Measurements from ENCODE around the gene PSMC1. TPM values are rescaled to one million over a fixed set of nuclear protein-coding genes. Genes with fewer than 3 reads are reported as not detected.

Gene PSMC1
- total and polyA plus RNA-seq, 2 donors (not counting 1 experiment from before 2014, with no cell fraction given), result 21.4 to 51.6 TPM

DNA sequence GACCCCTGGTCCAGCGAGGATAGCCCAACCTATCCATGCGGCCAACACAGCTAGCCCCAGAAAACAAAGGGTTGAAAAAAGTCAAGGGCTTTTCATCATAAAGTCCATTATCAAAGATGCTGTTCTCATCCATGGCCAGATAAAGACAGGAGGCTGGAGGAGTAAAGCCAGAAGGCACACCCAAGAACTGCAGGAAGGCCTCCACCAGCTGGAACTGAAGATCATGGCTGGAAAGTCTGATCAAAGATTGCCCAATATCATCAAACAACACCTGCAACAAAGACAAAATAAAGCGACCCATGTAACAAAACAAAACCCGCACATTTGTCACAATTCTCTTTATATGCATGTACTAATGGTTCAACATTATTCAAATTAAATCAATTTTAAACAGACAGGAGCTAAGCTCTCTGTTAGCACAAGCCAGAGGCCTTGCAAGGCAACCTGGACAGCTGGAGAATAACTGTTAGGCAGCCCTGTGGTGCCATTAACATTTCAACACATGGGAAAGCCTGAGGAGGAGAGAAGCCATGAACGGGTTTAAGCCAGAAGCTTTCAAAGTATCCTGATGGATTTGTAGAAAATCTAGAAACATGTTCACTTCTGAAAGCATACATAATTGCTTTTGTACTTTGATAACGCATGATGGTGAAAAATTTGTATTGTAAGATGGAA lies 34.1 kb downstream of the PSMC1 start:
- CTCF ChIA-PET, result interaction anchor here (0.5 kb wide), 1 partner anchor 88 kb away, joined by 3 read pairs; no protein-coding TSS in a partner anchor
- 100% methylated on average over 2 of the region's 6 CpGs for WGBS (ENCODE audit: insufficient coverage)
- no peaks in the 10 kb centered on the region for H3K4me1 Mint-ChIP-seq

GRCh38 chr14:90291699-90292098 lies 35.3 kb downstream of the PSMC1 start:
- H3K27ac ChIP-seq (ENCODE audit: low read length in 2 of 2), result no peak overlapping the region
- no peaks in the 10 kb centered on the region for H4K20me1 ChIP-seq (ENCODE audit: control insufficient read depth, insufficient read depth, low read length, poor library complexity, severe bottlenecking)
- no peak overlapping the region for H3K4me3 ChIP-seq (ENCODE audit: control extremely low read depth in 1 of 5, extremely low read depth in 1 of 5, insufficient read depth in 1 of 5, low read depth in 2 of 5, low read length in 4 of 5)
- Mint-ChIP-seq H3K4me3 (no peak overlapping the region), H3K4me1 (no peaks in the 10 kb centered on the region), H3K9me3 (ENCODE audit: insufficient read depth) (no peaks in the 10 kb centered on the region), H3K27me3 (no peaks in the 10 kb centered on the region), H3K27ac (no peak overlapping the region)
- H3K4me2 ChIP-seq (replicated peaks; ENCODE audit: low read depth, low read length, poor library complexity, severe bottlenecking), result no peak overlapping the region
- no peak overlapping the region for H3K9ac ChIP-seq (ENCODE audit: low read length)
- no peaks in the 10 kb centered on the region for H3K27me3 ChIP-seq (replicated peaks in 1 of 4; ENCODE audit: control extremely low read depth in 1 of 4, control insufficient read depth in 3 of 4, insufficient read depth in 4 of 4, low read length in 3 of 4)
- no peaks in the 10 kb centered on the region for H3K4me1 ChIP-seq (ENCODE audit: control insufficient read depth in 2 of 2, insufficient read depth in 2 of 2, low read length in 2 of 2)
- no peak for TF ChIP-seq EZH2 (IDR thresholded peaks at IDR 0.05; ENCODE audit: borderline replicate concordance, insufficient read depth, low read depth, low read length, poor library complexity, severe bottlenecking)
- TF ChIP-seq, protein P1, sequence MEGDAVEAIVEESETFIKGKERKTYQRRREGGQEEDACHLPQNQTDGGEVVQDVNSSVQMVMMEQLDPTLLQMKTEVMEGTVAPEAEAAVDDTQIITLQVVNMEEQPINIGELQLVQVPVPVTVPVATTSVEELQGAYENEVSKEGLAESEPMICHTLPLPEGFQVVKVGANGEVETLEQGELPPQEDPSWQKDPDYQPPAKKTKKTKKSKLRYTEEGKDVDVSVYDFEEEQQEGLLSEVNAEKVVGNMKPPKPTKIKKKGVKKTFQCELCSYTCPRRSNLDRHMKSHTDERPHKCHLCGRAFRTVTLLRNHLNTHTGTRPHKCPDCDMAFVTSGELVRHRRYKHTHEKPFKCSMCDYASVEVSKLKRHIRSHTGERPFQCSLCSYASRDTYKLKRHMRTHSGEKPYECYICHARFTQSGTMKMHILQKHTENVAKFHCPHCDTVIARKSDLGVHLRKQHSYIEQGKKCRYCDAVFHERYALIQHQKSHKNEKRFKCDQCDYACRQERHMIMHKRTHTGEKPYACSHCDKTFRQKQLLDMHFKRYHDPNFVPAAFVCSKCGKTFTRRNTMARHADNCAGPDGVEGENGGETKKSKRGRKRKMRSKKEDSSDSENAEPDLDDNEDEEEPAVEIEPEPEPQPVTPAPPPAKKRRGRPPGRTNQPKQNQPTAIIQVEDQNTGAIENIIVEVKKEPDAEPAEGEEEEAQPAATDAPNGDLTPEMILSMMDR (IDR thresholded peaks at IDR 0.05), result no peak
- H3K36me3 ChIP-seq (replicated peaks in 1 of 2; ENCODE audit: control extremely low read depth in 1 of 2, control insufficient read depth in 1 of 2, extremely low read depth in 1 of 2, insufficient read depth in 2 of 2, low read length in 1 of 2), result peaks cover 4 to 62% of the 10 kb centered on the region in 2 experiments
- CTCF ChIA-PET, result interaction anchor here (1.4 kb wide), 1 partner anchor 11 kb away, joined by 5 read pairs; no protein-coding TSS in a partner anchor
- DNase-seq (no peak), ATAC-seq (ENCODE audit: low read depth) (no peak)
- 94% methylated on average over 7 of the region's 7 CpGs for WGBS (ENCODE audit: insufficient coverage)
- H3K79me2 ChIP-seq (ENCODE audit: control insufficient read depth, insufficient read depth, low read length), result no peaks in the 10 kb centered on the region
- intact Hi-C loops (cut with micrococcal nuclease), result no loop called here
- H2AFZ ChIP-seq (ENCODE audit: insufficient read depth, low read depth, low read length, poor library complexity, severe bottlenecking), result no peak overlapping the region
- H3K9me3 ChIP-seq (ENCODE audit: control extremely low read depth in 1 of 3, control insufficient read depth in 2 of 3, insufficient read depth in 1 of 3, low read length in 2 of 3), result no peaks in the 10 kb centered on the region
- POLR2A ChIA-PET, result no interaction called here

More for the DNA sequence above, 34.1 kb downstream of the PSMC1 start:
- no peak overlapping the region for H3K9ac ChIP-seq (ENCODE audit: low read length)
- H3K4me1 ChIP-seq (ENCODE audit: control insufficient read depth in 2 of 2, insufficient read depth in 2 of 2, low read length in 2 of 2), result no peaks in the 10 kb centered on the region
- no peaks in the 10 kb centered on the region for H3K9me3 ChIP-seq (ENCODE audit: control extremely low read depth in 1 of 3, control insufficient read depth in 2 of 3, insufficient read depth in 1 of 3, low read length in 2 of 3)
- ATAC-seq (ENCODE audit: low read depth) (no peak), DNase-seq (no peak)
- intact Hi-C loops (cut with micrococcal nuclease), result no loop called here
- peaks cover 4 to 60% of the 10 kb centered on the region in 2 experiments for H3K36me3 ChIP-seq (replicated peaks in 1 of 2; ENCODE audit: control extremely low read depth in 1 of 2, control insufficient read depth in 1 of 2, extremely low read depth in 1 of 2, insufficient read depth in 2 of 2, low read length in 1 of 2)
- H3K27ac ChIP-seq (ENCODE audit: low read length in 2 of 2), result no peak overlapping the region
- no peak overlapping the region for H3K27ac Mint-ChIP-seq
- POLR2A ChIA-PET, result no interaction called here
- no peak overlapping the region for H3K4me3 ChIP-seq (ENCODE audit: control extremely low read depth in 1 of 5, extremely low read depth in 1 of 5, insufficient read depth in 1 of 5, low read depth in 2 of 5, low read length in 4 of 5)
- no peak overlapping the region for H2AFZ ChIP-seq (ENCODE audit: insufficient read depth, low read depth, low read length, poor library complexity, severe bottlenecking)
- H3K27me3 ChIP-seq (replicated peaks in 1 of 4; ENCODE audit: control extremely low read depth in 1 of 4, control insufficient read depth in 3 of 4, insufficient read depth in 4 of 4, low read length in 3 of 4), result no peaks in the 10 kb centered on the region
- no peaks in the 10 kb centered on the region for H3K9me3 Mint-ChIP-seq (ENCODE audit: insufficient read depth)
- no peaks in the 10 kb centered on the region for H3K79me2 ChIP-seq (ENCODE audit: control insufficient read depth, insufficient read depth, low read length)
- H3K4me3 Mint-ChIP-seq, result no peak overlapping the region
- H3K27me3 Mint-ChIP-seq, result no peaks in the 10 kb centered on the region
- no peak for TF ChIP-seq EZH2 (IDR thresholded peaks at IDR 0.05; ENCODE audit: borderline replicate concordance, insufficient read depth, low read depth, low read length, poor library complexity, severe bottlenecking)
- TF ChIP-seq, protein P1 (IDR thresholded peaks at IDR 0.05), result no peak
- H4K20me1 ChIP-seq (ENCODE audit: control insufficient read depth, insufficient read depth, low read length, poor library complexity, severe bottlenecking), result no peaks in the 10 kb centered on the region
- H3K4me2 ChIP-seq (replicated peaks; ENCODE audit: low read depth, low read length, poor library complexity, severe bottlenecking), result no peak overlapping the region
